Stimulated activated CD8-positive, alpha-beta memory T cell treated with anti-CD3 and anti-CD28 coated beads, Interleukin-7, amount 100 ng/mL, for 24 hours (primary cell): ENCODE measurements around the gene ECI1.
A peak's percentile ranks its signal among the peaks of the same experiment; 100 is the strongest.

ENCODE experiments used
- DNase-seq: peaks from one replicate; pipeline ENCODE4 v3.0.0-alpha.2; 2020; ENCODE audit warnings: low read depth

Gene ECI1

GRCh38 chr16:2251296-2252111 lies at the start of gene ECI1:
Gene ECI1 (minus strand): TSS chr16:2251587. CDS start chr16:2251566, 21 bp downstream.
- DNase-seq, result peak; percentile 56

DNA sequence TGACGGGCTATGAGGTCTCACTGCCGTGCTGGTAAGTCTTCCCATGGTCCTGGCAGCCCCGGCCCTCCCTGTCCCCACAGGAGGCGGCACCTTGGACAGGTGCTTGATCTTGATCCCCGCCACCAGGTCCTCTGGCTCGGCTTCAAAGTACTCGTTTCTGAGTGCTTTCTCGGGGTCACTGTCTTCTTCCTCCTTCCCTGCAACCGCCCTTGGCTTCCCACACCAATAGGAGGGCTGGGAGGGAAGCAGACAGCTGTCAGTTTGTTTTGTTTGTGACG lies 48.5 kb upstream of the ECI1 start:
- no peak for DNase-seq

- DNase-seq, result no peak
These were observed 47.9 kb upstream of the ECI1 start for GRCh38 chr16:2299121-2299914.

- DNase-seq, result no peak
These were observed 47.2 kb upstream of the ECI1 start for GRCh38 chr16:2298621-2299020.

- DNase-seq, result no peak
These were observed 46.1 kb upstream of the ECI1 start for GRCh38 chr16:2297506-2297860.

DNA sequence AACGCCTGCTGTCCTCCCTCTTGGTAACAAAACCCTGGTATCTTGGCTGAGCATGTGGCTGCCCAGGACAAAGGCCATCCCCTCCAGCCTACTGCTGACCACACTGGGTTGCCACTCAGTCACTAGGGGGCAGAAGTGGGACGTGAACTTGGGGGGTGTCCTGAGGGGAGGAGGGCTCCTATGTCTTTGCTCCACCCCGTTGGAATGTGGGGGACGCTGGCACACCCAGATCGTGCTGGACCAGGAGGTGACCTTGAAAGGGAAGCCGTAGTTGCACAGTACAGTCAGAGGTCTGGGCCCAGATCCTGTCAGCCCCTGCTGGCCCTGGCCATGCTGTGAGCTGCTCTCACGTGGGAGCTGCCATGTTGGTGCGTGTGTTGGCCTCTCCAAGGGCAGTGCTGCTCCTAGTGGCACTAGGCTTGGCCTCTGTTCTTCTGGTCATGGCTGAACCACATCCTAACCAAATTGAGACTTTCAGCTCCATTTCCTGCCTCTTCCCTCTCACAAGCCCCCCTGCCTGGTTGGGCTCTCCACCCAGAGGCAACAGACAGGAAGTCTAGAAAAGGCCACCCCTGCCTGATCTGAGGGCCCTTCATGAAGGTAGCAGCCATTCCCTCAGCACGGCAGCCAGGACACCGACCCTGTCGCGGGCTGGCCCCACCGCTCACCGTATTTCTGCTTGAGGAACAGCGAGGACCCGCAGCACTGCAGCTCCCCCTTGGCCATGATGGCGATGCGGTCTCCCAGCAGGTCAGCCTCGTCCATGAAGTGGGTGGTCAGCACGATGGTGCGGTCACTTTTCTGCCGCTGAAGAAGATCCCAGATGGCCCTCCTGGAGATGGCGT lies 45.5 kb upstream of the ECI1 start:
- no peak for DNase-seq

DNA sequence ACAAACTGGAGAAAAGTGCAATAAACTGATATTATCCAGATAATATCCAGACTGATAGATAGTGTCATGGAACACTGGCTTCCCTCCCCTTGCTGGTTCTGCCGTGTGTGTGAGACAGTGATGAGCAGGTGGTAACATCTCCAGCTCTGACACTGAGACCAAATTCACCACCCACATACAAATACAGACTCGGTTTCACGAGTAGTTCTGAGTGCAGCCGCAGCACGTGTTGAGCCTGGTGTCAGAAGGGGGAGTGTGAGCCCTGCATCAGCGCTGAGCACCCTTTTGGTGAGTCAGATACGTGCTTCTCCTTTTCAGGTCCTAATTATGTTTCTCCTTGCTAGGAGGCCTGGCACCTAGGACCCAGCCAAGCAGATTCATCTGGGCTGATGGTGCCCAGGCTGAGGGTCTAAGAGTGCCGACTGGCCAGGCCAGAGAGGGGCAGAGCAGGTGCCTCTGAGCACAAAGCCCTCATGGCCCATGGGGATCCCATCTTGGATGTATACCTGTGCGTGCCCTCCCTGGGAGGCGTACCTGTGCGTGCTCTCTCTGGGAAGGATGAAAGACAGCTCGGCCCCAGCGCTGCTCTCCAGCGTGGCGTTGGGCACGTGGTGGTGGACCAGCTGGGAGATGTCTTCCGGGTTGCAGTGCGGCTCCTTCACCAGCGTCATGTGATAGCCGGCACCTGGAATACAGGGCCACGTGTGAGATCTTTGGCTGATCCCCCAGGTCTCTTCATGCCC lies 43.8 kb upstream of the ECI1 start:
- no peak for DNase-seq

DNA sequence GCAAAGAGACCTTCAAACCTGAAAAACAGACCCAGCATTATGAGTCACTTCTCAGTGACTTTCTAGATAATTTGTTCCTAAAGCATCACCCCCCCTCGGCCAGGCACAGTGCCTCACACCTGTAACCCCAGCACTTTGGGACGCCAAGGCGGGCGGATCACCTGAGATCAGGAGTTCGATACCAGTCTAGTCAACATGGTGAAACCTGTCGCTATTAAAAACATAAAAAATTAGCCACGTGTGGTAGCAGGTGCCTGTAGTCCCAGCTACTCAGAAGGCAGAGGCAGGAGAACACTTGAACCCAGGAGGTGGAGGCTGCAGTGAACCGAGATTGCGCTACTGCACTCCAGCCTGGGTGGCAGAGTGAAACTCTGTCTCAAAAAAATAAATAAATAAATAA lies 40.8 kb upstream of the ECI1 start:
- DNase-seq, result no peak

DNA sequence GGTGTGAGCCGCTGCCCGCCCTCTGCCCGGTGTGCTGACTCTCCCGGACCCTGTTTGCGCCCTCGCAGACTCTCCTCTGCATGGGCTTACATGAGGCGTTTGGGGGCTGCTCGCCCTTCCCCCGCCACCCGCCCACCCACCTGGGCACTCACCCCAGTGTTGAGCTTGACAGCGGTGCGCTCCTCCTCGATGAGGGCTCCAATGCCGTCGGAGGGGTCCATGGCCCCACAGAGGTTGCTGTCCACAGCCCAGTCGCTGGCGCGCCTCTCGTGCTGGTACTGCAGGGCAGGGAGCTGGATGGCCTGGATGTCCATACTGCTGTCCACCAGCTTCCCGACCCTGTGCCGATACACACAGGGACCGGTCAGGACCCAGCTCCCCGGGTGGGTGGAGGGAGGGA lies 37.9 kb upstream of the ECI1 start:
- DNase-seq, result no peak

DNA sequence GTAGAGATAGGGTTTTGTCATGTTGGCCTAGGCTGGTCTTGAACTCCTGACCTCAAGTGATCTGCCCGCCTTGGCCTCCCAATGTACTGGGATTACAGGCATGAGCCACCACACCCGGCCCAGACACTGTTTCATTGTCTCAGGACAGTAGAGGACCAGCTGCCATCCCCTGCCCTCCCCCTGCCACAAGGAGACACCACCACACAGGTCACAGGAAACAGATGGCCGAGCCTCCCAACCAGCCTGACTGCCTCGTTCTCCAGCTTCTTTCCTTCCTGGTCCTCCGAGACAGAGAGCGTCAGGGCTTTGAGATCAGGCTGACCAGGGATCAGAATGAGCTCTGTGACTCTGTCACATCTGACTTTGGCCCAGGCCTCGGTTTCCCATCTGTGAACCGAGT lies 37.3 kb upstream of the ECI1 start:
- no peak for DNase-seq

DNA sequence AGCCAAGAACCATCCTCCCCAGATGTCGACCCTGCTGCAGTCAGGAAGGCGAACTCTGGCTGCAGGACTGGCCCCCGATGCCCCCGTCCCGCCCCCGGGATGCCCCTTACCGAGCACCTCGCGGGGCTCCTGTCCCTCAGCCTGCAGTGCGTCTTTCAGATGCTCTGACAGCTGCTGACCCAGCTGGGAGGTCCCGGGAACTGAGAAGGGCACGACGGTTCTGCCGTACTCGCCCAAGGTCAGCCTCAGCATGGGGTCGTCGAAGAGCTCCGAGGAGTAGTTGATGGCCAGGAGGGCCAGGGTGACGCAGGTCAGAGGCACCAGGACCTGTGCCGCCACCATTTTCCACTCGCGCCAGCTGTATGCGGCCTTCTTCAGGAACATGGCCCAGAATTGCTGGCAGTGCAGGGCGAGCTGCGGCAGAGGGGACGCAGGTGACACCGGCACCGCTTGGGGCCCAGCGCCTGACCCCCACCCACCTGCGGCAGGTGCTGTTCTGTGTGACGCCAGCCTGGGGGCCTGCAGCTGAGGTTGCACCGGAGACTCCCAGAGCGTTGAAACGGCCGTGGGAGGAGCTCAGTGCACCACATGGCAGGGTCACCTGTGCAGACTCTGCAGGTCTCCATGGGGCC lies 36.6 kb upstream of the ECI1 start:
- no peak for DNase-seq

- DNase-seq, result no peak
These were observed 35.2 kb upstream of the ECI1 start for GRCh38 chr16:2286550-2286949.

DNA sequence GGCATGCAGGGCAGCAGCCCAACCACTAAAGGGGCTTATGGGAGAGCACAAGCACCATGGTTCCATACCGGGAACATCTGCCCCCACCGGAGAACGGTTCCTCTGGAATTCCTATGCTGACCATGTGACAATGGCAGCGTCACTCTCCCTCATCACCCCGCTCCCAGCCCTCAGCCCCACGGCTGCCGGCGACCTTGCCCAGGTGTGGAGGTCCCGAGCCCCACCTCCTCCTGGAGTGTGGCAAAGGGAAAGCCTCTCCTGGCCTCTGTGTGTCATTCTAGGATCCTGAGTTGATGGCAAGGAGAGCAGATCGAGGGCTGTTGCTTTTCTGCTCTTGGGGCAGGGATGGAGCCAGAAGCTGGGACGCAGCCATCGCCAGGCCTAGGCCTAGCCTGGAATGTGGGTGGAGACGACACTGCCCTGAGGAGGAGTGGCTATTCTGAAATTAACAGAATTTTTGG lies 34.4 kb upstream of the ECI1 start:
- no peak for DNase-seq

GRCh38 chr16:2284797-2285576 lies 33.6 kb upstream of the ECI1 start:
- no peak for DNase-seq

- no peak for DNase-seq
These were observed 32.8 kb upstream of the ECI1 start for GRCh38 chr16:2284001-2284770.

DNA sequence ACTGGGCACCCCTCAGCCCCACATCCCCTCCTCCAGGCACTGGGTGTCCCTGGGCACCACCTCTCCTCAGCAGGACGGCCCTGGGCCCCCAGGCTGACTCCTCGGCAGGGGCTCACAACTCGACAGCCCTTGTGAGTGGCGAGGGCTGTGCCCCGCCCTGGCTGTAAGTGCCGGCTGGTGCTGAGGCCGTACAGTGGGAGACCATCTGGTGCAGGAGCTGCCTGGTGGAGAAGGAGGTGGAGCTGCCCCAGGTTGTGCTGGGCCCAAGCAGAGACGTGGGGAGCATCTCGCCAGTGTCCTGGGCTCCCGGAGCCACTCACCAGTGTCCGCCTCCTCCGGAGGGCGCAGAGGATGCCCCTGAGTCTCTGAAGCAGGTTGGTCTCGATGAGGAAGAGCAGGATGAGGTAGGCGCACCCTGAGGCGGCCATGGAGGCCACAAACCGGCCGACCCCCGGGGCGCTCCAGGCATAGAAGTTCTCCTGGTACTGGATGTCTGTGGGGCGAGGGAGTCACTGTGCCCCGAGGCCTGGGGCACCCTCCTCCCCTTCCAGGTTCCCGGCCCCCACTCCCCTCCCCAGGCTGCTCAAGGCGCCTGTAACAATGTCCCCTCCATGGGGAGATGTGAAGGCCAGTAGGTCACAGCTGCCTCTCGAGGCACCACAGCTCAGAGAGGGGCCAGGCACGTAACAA lies 31.6 kb upstream of the ECI1 start:
- no peak for DNase-seq

DNA sequence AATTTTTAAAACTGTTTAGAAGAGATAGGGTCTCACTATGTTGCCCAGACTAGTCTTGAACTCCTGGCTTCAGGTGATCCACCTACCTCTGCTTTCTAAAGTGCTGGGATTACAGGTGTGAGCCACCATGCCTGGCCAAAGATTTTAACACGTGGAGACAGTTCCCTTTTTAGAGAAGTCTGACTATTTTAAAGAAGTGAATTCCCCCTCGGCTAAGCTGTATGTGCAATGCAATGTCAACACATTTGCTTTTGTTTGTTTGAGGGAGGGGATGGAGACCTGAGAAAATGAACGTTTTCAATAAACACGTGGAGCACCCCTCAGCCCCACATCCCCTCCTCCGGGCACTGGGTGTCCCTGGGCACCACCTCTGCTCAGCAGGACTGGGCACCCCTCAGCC lies 30.9 kb upstream of the ECI1 start:
- DNase-seq, result no peak

GRCh38 chr16:2280981-2281542 lies 29.7 kb upstream of the ECI1 start:
- no peak for DNase-seq

DNA sequence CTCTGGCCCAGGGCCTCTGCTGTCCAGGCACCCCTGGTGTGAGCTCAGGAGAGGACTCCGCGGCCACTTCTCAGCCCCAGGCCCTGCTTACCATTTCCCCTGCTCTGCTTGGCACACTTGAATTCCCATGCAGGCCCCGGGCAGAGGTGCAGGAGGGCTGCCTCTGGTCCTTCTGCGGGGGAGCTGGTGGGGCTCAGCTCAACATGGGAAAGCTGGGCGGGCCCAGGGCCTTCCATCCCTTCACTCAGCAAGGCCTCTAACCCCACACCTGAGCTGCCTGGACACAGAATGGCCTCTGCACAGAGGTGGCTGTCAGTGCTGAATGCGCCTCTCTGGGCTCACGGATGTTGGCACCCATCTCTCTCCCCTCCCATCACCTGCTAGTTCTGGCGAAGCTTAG lies 29.1 kb upstream of the ECI1 start:
- DNase-seq, result no peak
